ENCODE measurements around the gene GCSAML. TPM values are rescaled to one million over a fixed set of nuclear protein-coding genes. Genes with fewer than 3 reads are reported as not detected.

Gene GCSAML
- total and polyA plus RNA-seq, 2 of the 13 experiments (the other 11 are each of a cell fraction or from before 2014, with no cell fraction given), result not detected

- ATAC-seq, result no peak
Measured at GRCh38 chr1:247548092-247548491, 842 bp upstream of the GCSAML start.

GRCh38 chr1:247551721-247552120 lies 2.8 kb downstream of the GCSAML start:
- in situ Hi-C loops (cut with HindIII; ENCODE audit: extremely low pct_ligation_motif_present, low pct_unique_long_range_greater_than_20kb), result no loop called here
- TF ChIP-seq ZFP62 (CRISPR knock-in tag; IDR thresholded peaks at IDR 0.05) (no peak), AGO1 (IDR thresholded peaks at IDR 0.05; ENCODE audit: low read depth, low read length, poor library complexity, severe bottlenecking) (no peak), PCBP2 (optimal IDR thresholded peaks at IDR 0.05; ENCODE audit: low read depth, low read length, poor library complexity, severe bottlenecking) (no peak), ZNF446 (CRISPR knock-in tag; IDR thresholded peaks at IDR 0.05) (no peak), ZNF816 (CRISPR knock-in tag; IDR thresholded peaks at IDR 0.05; ENCODE audit: borderline replicate concordance) (no peak), FIP1L1 (IDR thresholded peaks at IDR 0.05; ENCODE audit: borderline replicate concordance, insufficient read depth, low read depth, low read length) (no peak), ZSCAN20 (CRISPR knock-in tag; IDR thresholded peaks at IDR 0.05; ENCODE audit: borderline replicate concordance) (no peak), ZFP90 (CRISPR knock-in tag; IDR thresholded peaks at IDR 0.05; ENCODE audit: borderline replicate concordance) (no peak), THAP8 (CRISPR knock-in tag; IDR thresholded peaks at IDR 0.05; ENCODE audit: borderline replicate concordance) (no peak), ZNF672 (CRISPR knock-in tag; IDR thresholded peaks at IDR 0.05) (no peak)
- TF ChIP-seq, protein P1, sequence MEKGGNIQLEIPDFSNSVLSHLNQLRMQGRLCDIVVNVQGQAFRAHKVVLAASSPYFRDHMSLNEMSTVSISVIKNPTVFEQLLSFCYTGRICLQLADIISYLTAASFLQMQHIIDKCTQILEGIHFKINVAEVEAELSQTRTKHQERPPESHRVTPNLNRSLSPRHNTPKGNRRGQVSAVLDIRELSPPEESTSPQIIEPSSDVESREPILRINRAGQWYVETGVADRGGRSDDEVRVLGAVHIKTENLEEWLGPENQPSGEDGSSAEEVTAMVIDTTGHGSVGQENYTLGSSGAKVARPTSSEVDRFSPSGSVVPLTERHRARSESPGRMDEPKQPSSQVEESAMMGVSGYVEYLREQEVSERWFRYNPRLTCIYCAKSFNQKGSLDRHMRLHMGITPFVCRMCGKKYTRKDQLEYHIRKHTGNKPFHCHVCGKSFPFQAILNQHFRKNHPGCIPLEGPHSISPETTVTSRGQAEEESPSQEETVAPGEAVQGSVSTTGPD (CRISPR knock-in tag; IDR thresholded peaks at IDR 0.05), result no peak
- TF ChIP-seq, protein P2, sequence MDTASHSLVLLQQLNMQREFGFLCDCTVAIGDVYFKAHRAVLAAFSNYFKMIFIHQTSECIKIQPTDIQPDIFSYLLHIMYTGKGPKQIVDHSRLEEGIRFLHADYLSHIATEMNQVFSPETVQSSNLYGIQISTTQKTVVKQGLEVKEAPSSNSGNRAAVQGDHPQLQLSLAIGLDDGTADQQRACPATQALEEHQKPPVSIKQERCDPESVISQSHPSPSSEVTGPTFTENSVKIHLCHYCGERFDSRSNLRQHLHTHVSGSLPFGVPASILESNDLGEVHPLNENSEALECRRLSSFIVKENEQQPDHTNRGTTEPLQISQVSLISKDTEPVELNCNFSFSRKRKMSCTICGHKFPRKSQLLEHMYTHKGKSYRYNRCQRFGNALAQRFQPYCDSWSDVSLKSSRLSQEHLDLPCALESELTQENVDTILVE (CRISPR knock-in tag; IDR thresholded peaks at IDR 0.05), result no peak

More at GRCh38 chr1:247548092-247548491, 842 bp upstream of the GCSAML start:
- no peak overlapping the region for H3K27ac ChIP-seq (ENCODE audit: extremely low read length, insufficient read depth, low read length)
- H3K9me3 ChIP-seq (ENCODE audit: low read length), result no peaks in the 10 kb centered on the region
- TF ChIP-seq, protein P3, sequence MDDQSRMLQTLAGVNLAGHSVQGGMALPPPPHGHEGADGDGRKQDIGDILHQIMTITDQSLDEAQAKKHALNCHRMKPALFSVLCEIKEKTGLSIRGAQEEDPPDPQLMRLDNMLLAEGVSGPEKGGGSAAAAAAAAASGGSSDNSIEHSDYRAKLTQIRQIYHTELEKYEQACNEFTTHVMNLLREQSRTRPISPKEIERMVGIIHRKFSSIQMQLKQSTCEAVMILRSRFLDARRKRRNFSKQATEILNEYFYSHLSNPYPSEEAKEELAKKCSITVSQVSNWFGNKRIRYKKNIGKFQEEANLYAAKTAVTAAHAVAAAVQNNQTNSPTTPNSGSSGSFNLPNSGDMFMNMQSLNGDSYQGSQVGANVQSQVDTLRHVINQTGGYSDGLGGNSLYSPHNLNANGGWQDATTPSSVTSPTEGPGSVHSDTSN (CRISPR knock-in tag; IDR thresholded peaks at IDR 0.05; ENCODE audit: borderline replicate concordance), result no peak
- TF ChIP-seq ZNF589 (CRISPR knock-in tag; conservative IDR thresholded peaks at IDR 0.05) (no peak), ZNF451 (CRISPR knock-in tag; IDR thresholded peaks at IDR 0.05) (no peak)
- H3K9ac ChIP-seq (ENCODE audit: insufficient read depth, low read depth, low read length), result no peak overlapping the region
- no peak for DNase-seq (ENCODE audit: low spot score)
- no peaks in the 10 kb centered on the region for H3K36me3 ChIP-seq (replicated peaks in 1 of 2; ENCODE audit: control insufficient read depth in 1 of 2, insufficient read depth in 2 of 2, low read length in 2 of 2)
- POLR2A ChIA-PET, result no interaction called here
- no peak overlapping the region for H3K4me2 ChIP-seq (ENCODE audit: low read depth, low read length)
- 23% methylated on average over 5 of the region's 5 CpGs for WGBS (ENCODE audit: low lambda C conversion rate)
- no peaks in the 10 kb centered on the region for H3K79me2 ChIP-seq (ENCODE audit: insufficient read depth, low read length)
- in situ Hi-C loops (cut with HindIII; ENCODE audit: extremely low pct_ligation_motif_present, low pct_unique_long_range_greater_than_20kb) (no loop called here), intact Hi-C loops (cut with micrococcal nuclease; ENCODE audit: unreplicated experiment) (no loop called here)
- no peaks in the 10 kb centered on the region for H3K4me1 ChIP-seq (ENCODE audit: insufficient read depth, low read length)
- CTCF ChIA-PET (ENCODE audit: low intra/inter-chr PET ratio, low total read pairs), result no interaction called here
- H4K20me1 ChIP-seq (ENCODE audit: insufficient read depth, low read length), result no peaks in the 10 kb centered on the region
- FAIRE-seq, result no peak
- no peaks in the 10 kb centered on the region for H3K27me3 ChIP-seq (ENCODE audit: control insufficient read depth in 1 of 2, insufficient read depth in 2 of 2, low read length in 2 of 2)
- BruUV-seq (replicated peaks), result no TSS peak
- no peak overlapping the region for H2AFZ ChIP-seq (ENCODE audit: low read length)
- H3K4me3 ChIP-seq (replicated peaks in 1 of 3; ENCODE audit: insufficient read depth in 1 of 3, low read depth in 2 of 3, low read length in 3 of 3), result no peak overlapping the region

More at GRCh38 chr1:247551721-247552120, 2.8 kb downstream of the GCSAML start:
- CTCF ChIA-PET (ENCODE audit: low intra/inter-chr PET ratio, low total read pairs), result no interaction called here
- Histone ChIP-seq H3K27me3 (ENCODE audit: control insufficient read depth in 1 of 2, insufficient read depth in 2 of 2, low read length in 2 of 2) (no peaks in the 10 kb centered on the region), H3K79me2 (ENCODE audit: insufficient read depth, low read length) (no peaks in the 10 kb centered on the region), H3K9me3 (ENCODE audit: low read length) (no peaks in the 10 kb centered on the region), H3K36me3 (replicated peaks in 1 of 2; ENCODE audit: control insufficient read depth in 1 of 2, insufficient read depth in 2 of 2, low read length in 2 of 2) (no peaks in the 10 kb centered on the region), H4K20me1 (ENCODE audit: insufficient read depth, low read length) (no peaks in the 10 kb centered on the region), H3K9ac (ENCODE audit: insufficient read depth, low read depth, low read length) (no peak overlapping the region), H3K4me1 (ENCODE audit: insufficient read depth, low read length) (no peaks in the 10 kb centered on the region), H3K4me3 (replicated peaks in 1 of 3; ENCODE audit: insufficient read depth in 1 of 3, low read depth in 2 of 3, low read length in 3 of 3) (no peak overlapping the region), H2AFZ (ENCODE audit: low read length) (no peak overlapping the region), H3K4me2 (ENCODE audit: low read depth, low read length) (no peak overlapping the region), H3K27ac (ENCODE audit: extremely low read length, insufficient read depth, low read length) (no peak overlapping the region)
- intact Hi-C loops (cut with micrococcal nuclease; ENCODE audit: unreplicated experiment), result no loop called here
- ATAC-seq (no peak), DNase-seq (ENCODE audit: low spot score) (no peak), FAIRE-seq (no peak)
- WGBS (ENCODE audit: low lambda C conversion rate), result 0% methylated on average over 1 of the region's 1 CpG
- POLR2A ChIA-PET, result no interaction called here
- no TSS peak for BruUV-seq (replicated peaks)

Measured in HepG2 (cell line).